HG02938 (cell line): ENCODE results near the gene FAT2.

Experiments
- ATAC-seq: cut with Tn5 transposase; IDR thresholded peaks from one replicate; pipeline ENCODE4 v1.9.1; 2021; ENCODE audit warnings: mild to moderate bottlenecking, moderate library complexity; ENCODE audit not compliant: unreplicated experiment

The FAT2 gene, protein sequence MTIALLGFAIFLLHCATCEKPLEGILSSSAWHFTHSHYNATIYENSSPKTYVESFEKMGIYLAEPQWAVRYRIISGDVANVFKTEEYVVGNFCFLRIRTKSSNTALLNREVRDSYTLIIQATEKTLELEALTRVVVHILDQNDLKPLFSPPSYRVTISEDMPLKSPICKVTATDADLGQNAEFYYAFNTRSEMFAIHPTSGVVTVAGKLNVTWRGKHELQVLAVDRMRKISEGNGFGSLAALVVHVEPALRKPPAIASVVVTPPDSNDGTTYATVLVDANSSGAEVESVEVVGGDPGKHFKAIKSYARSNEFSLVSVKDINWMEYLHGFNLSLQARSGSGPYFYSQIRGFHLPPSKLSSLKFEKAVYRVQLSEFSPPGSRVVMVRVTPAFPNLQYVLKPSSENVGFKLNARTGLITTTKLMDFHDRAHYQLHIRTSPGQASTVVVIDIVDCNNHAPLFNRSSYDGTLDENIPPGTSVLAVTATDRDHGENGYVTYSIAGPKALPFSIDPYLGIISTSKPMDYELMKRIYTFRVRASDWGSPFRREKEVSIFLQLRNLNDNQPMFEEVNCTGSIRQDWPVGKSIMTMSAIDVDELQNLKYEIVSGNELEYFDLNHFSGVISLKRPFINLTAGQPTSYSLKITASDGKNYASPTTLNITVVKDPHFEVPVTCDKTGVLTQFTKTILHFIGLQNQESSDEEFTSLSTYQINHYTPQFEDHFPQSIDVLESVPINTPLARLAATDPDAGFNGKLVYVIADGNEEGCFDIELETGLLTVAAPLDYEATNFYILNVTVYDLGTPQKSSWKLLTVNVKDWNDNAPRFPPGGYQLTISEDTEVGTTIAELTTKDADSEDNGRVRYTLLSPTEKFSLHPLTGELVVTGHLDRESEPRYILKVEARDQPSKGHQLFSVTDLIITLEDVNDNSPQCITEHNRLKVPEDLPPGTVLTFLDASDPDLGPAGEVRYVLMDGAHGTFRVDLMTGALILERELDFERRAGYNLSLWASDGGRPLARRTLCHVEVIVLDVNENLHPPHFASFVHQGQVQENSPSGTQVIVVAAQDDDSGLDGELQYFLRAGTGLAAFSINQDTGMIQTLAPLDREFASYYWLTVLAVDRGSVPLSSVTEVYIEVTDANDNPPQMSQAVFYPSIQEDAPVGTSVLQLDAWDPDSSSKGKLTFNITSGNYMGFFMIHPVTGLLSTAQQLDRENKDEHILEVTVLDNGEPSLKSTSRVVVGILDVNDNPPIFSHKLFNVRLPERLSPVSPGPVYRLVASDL (N-terminal part only)

DNA sequence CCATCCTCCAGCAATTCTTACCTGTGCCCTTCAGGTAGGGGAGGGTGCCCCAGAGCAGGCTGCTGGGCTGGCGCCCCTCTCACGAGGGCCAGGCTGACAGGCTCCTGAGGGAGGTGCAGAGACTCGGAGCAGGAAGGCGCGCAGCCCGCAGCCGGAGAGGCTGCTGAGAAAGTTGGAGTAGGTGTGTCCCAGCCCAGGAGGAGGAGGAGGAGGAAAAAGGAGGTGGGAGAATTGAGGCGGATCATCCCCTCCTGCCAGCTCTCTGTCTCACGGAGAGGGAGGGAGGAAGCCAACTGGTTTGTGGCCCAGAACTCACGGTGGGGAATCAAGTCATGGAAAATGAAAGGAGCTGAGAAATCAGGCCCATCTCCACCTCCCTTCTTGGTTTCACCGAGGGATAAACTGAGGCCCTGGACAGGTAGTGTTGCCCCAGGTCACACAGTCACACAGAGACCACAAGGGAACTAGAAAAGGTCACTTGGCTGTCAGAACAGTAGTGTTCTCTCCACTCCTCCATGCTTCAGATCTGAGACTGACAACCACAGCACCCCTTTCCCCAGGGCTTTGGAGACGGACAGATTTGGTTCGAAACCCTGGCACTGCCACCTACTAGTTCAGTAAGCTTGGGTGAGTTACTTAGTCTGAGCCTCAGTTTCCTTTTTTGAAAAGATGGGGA, at the start of gene FAT2:
TSS of gene FAT2 (minus strand) at position 188 of the 676 bp plus-strand sequence. CDS start 22,400 bp downstream, outside the sequence.
- ATAC-seq = no peak

DNA sequence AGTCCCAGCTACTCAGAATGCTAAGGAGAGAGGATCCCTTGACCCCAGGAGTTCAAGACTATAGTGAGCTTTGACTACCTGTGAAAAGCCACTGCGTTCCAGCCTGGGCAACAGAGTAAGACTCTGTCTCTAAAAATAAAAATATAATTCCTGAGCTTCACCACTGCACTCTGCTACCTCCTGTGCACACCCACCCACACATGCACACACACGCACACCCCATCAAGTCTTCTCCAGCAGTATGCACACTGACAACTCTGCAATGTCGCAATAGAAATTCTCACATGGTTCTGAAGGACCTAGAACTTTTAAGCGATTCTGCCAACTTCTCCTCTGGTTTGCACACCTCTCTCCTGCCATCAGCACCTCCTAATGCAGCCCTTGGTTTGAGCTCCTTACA, 47.5 kb upstream of the FAT2 start:
- ATAC-seq = no peak

DNA sequence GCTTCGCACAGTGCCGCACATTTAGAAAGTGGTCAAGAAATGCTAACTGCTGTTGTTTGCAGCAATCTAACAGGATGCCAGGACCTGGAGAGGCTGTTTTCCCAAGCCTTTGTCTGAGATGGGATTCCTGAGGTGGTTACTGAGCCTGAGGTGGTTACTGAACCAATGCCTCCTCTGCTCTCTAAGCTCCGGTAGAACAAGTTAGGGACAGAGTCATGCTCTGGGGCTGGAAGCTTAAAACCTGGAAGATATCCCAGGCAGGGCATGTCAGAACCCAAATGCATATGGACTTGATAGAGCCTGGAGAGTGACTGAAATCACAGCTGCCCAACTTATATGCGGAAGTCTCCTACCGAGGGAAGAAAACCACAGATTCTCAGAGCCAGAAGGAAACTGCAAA, 46.5 kb upstream of the FAT2 start:
- ATAC-seq = no peak

DNA sequence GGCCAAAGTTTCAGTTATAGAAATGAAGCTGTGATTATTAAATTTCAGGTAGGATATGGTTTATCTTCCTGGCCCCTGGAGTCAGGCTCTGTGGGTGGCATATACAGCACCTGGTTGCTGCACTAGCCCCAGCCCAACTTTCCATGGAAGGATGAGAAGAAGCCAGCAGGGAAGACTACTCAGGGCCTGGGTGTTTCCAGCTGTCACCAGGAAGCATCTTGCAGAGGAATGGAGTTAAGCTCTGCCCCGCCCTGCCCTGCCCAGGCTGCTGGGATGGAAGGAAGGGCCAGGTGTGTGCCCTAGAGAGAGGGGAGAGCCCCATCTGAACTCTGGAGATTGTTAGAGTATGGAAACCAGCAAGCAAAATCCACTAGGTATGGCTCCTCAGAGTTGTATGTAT, 42.8 kb upstream of the FAT2 start:
- no peak for ATAC-seq

DNA sequence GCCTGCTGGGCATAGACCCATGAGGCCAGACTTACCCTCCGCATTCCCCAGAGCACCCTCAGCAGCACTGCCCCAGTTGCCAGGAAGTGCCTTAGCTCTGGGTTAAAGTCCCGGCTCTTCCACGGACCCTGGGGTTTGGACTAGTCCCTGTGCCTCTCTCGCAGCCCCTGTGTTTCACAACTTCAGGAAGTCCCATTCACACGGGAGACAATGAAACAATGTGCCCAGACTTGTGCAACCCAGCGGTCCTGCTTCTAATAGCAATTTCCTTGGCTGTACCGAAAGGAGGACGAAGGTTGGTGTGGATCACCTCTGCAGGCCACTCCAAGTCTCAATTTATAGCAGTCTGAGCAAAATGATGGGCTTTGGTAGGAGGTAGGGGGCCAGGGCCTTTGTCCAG, 41.8 kb upstream of the FAT2 start:
- ATAC-seq = no peak

DNA sequence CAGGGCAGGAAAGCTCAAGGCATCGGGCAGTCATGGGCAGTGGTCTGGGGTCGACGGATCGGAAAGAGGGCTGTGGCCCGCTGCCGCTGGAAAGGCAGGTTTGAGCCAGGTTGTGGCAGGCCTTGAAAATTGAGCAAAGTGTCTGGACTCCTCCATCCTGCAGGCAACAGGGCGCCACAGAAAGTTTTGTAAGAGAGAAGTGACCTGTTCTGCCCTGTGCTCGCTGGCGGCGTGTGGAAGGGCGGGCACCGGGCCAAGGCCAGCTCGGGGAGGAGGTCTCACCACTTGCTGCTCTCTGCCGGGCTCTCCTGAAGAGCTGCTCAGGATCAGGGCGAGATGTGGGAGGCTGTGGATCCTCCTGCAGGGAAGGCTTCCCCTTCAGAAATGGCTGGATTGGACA, 41.4 kb upstream of the FAT2 start:
- no peak for ATAC-seq

DNA sequence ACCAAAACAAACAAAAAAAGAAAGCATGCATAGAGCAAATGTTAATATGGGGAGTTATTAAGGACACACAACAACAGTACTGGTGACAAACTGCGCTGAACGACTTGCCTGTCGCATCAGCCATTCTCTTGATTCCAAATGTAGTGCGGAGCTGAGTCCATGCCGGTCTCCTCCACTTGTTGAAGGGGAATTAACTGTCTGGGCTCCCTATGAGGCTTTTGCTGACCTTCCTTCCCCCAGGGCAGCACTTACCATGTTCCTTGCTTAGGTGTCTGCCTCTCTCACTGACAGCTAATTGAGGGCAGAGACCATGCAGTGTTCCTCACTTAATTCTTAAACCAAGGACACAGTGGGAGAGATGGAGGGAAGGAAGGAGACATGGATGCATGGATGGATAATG, 40.8 kb upstream of the FAT2 start:
- ATAC-seq = no peak

DNA sequence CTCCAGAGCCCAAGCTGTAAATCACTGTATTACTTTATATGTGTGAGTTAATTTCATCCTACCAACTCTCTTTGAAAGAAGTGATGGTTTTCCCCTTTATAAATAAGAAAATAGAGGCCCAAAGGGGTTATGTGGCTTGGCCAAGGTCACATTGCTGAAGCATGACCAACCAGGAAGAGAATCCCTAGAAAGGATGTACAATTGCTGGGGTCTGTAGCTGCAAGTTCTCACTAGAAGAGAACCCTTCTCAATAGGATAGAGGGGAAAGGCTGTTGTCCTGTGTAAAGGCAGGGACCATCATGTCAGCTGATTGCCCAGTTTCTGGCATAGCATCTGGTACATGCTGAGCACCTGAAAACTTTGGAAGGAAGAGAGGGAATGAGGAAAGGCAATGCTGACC, 39.0 kb upstream of the FAT2 start:
- ATAC-seq = no peak

DNA sequence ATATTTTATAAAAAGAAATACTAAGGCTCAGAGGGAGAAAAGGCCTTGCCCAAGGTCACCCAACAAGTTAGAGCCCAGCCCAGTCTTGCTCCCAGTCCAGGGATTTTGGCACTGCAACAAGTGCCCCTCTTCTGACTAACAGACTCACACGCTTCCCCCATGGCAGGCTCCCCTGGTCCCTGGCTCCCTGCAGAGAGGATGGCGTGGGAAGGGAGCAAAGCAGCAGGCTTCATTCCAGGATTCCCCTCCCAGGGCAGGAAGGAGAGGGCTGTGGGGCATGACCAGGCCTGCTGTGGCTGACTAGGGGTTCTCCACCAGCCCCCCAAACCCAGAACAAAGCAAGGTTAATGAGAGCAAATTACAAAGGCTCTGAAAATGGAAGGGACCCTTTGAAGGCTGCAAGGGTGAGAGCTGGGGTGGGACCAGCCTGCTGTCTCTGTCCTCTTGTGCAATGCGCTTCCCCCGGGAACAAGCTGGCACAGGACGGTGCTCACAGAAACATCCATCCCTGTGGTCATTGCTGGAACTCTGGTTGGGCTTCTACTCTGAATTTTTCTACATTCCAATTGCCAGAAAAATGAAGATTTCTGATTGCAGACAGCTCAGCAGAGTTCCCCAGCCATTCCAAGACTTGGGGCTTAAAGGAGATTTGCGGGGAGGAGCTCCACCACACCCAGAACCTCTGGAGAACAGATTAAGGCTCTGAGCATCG, 37.1 kb upstream of the FAT2 start:
- ATAC-seq = no peak

DNA sequence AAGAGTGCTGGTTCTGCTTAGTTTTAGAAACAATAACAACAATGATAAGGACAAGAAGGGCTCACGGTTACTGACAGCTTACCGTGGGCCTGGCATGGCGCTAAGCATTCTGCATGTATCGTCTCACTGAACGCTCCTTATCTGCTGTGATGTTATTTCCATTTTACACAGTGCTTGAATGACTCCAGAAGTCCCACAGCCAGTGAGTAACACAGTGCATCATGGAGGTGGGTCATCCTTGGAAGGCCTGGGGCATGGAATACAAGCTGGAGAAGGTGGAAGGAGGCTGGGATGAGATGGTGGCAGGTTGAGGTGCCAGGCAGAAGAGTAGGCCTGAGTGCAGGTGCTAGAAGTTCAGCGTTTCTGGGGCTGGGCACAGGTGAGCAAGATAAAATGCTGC, 36.5 kb upstream of the FAT2 start:
- ATAC-seq = no peak

DNA sequence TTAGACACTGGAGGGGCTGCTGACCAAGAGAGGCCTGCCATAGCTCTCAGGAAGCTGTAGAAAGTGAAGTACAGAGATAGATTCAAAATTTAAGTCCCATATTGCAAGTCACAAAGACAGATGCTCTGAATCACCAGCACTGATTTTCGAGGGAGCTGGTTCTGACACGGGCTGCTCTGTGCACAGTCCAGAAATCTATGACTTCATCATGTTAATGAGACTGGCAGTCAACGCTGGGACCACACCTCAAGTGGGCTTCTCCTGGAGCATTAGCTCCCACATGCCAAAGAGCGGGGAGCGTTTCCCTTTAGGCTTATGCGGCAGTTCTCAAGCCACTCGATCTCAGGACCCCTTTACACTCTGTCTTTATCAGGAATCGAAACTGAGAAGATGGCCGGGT, 34.2 kb upstream of the FAT2 start:
- ATAC-seq = no peak

DNA sequence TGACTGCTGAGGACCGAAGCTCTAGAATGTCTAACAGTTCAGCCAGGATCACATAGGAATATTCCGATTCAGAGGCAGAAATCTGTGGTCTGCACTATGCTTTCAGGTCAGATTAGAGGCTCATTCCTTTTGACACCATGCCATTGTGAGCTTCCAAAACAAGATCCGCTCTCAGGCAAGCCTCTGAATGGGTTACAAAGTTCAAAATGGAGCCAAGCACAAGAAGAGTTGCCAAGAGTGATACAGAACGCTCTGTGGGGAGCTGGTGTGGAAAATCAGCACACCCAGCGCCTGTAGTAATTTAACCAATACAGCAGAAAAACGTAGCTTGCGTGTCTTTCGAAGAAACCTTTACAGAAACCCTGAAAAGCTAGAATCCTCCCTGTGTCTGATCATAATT, 33.3 kb upstream of the FAT2 start:
- ATAC-seq = no peak

DNA sequence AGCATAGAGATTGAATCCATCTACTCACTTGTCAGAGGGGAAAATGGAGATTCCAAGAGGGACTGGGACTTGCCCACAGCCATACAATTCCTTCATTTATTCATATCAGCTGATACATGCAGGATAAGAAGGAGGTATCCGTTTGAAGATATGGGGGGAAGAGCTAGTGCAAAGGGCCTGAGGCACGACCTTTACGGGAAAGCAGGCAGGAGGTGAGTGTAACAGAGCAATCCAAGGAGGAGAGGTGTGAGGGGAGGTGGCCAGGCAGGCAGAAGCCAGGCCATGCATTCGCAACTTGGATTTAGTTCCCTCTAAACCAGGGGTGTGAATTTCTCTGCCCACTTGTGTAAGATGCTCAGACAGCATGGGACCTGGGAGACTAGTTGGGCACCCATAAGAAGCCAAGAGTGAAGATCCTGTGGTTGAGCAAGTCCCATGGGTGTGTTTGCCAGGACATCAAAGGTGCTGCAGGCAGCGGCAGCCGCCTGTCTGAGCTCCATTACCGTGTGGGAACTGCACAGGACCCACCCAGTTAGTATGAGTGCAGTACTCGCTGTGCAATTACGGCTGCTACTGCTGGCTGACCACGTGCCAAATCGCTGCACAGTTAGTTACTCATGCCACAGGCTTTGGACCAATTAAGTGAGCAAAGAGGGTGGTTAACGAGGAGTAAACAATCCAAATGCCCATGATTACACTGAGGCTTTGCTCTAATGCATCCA, 31.4 kb upstream of the FAT2 start:
- ATAC-seq = no peak

DNA sequence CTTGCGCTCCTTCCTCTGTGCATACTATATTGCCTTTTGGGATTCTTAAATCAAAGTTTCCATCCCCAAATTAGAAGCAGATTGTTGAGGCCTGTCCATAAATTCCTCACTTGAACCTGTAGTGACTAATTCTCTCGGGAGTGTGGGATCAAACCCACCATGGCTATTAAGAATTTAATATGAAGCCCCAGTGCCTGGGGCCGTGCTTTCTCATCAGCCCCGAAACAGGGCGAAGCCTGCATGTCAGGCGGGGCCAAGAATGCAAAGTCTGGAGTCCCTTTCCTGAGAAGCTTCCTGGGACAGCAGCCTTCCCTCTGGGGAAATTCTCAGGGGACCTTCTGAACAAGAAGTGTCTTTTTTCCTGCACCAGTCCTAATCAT, 29.3 kb upstream of the FAT2 start:
- ATAC-seq = no peak

DNA sequence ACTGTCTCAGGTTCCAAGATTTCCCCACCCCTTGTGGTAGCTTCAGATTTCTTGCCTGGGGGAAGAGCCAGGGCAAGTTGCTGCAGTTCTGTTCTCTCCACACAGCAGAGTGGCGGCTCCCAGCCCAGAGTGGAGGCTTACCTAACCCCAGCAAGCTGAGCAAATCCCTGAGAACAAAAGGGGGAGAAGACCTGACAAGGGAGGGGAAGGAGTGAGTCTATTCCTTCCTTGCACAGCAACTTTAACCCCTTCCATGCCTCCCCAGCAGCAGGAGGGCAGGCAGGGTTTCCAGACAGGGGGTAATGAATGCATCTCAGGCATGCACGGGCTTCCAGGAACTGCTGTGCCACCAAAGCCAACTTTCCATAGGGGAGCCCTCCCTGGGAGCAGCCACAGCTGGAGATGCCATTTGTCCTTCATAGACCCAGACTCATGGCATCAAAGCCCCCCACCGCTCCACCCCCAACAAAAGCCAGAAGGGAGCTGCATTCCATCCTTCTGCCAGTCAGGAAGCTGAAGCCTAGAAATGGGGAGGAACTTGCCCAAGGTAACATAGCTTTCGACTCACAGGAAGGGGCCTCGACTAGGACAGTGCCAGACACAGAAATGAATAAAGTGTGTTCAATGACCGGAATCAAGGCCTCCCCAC, 28.8 kb upstream of the FAT2 start:
- ATAC-seq = no peak

DNA sequence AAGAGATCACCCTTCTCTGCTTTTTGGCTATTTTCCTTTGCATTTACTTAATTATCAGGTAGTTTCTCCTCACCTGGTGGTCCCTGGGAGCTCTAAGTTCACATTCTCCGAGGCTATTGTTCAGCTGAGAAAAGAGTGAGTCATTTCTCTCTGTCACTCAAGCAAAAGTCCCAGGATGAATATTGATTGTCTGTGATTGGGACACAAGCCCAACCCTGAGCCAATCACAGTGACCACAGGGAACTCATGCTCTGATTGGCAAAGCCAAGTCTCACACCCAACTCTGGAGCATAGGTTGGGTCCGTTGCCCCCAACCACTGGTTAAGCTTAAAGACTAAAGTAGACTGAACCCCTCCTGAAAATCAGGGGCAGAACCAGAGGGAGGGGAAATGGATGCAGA, 27.8 kb upstream of the FAT2 start:
- no peak for ATAC-seq

DNA sequence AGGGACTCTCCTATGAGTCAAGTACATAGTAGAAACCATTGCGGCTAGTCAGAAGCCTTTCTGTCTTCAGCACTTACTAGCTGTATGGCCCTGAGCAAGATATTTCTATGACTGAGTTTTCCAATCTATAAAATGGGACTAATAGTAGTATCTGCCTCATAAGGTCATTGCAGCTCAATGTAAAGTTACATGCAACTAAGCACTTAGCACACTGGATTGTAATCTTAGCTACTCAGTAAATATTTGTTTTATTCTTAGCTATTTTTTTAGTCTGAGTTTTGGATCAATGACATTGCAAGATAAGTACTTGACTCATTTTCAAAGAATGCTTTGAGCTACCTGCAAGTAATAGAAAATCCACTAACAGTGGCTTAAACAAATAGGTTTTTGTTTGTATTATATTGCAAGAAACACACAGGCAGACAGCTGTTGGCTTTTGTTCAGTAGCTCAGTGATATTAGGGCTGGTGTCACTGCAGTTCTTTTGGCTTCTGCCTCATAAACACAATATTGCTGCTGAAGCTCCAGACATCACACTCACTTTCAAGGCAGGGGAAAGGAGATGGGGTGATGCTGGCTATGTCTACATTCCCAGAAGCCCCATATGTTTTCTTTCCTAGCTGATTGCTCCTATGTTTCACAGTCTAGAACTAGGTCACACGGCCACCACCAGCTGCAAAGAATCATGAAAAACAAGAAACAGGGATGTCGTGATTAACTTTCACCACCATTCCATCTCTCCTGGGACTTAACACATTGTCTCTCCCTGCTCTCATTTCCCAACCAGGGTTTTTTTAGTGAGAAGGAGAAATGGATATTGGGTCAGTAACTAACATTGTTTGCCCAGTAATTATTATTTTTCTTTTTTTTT, 26.9 kb upstream of the FAT2 start:
- ATAC-seq = no peak

DNA sequence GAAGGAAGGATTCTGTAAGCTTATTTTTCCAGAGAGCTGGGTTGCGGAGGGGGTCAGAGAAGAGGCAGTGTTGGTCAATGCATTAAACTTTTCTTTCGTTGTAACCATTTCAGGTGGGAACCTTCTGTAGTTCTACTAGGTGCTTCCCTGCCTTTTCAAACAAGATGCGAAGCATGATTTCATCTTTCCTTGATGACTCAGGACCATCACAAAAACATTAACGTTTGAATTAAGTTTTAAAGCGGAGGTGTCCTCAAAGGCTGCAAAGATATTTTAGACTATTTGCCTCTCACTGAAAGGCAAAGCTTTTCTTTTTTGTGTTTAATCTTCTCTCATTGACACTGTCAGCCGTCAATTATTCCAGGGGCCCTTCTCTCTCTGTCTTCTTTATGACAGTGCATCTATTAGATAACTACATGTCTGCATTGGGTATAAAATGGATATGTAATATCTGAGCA, 26.3 kb upstream of the FAT2 start:
- ATAC-seq = no peak
